Caco-2 (cell line): ENCODE measurements around the gene FBXO47. TPM values are rescaled to one million over a fixed set of nuclear protein-coding genes. Genes with fewer than 3 reads are reported as not detected.

Source experiments
- BruUV-seq: library from RNA; stranded (reverse); fragments of 400-500 nt; replicated peaks from 2 replicates; lab custom pipeline; 2021; lab: Mats Ljungman, UMichigan
- CTCF ChIA-PET: fragments of 300-600 bp; sonication (Branson Sonifier 250); formaldehyde crosslinking; loops from one replicate; lab custom pipeline; 2022; ENCODE audit warnings: antibody characterized with exemption; lab: Charles Lee
- POLR2A ChIA-PET: fragments of 300-600 bp; sonication (Branson Sonifier 250); formaldehyde crosslinking; loops from one replicate; lab custom pipeline; 2022; ENCODE audit warnings: antibody characterized with exemption; lab: Charles Lee
- DNase-seq, 2 experiments: peaks; one replicate each; pipeline versions ENCODE4 v3.0.0 to v3.0.0-alpha.2; 2020 to 2022
- H3K27me3 ChIP-seq: replicated peaks from 2 replicates; pipeline ENCODE4 v1.6.0; 2011; ENCODE audit warnings: low read length; ENCODE audit not compliant: control insufficient read depth, insufficient read depth
- H3K36me3 ChIP-seq: 2 replicates; pipeline ENCODE4 v1.5.1; 2011; ENCODE audit warnings: low read length; ENCODE audit not compliant: control insufficient read depth, insufficient read depth
- H3K4me1 ChIP-seq: fragments of 250-450 bp; sonication (Bioruptor Pico); 2 replicates; pipeline ENCODE4 v1.5.1; 2020; ENCODE audit warnings: mild to moderate bottlenecking
- H3K4me3 ChIP-seq: 2 replicates; pipeline ENCODE4 v1.5.1; 2011; ENCODE audit warnings: low read depth, mild to moderate bottlenecking, control low read depth, low read length
- H3K9me3 ChIP-seq: fragments of 250-450 bp; sonication (Bioruptor Pico); 2 replicates; pipeline ENCODE4 v1.5.1; 2020; ENCODE audit warnings: mild to moderate bottlenecking, moderate library complexity
- H3K27ac Mint-ChIP-seq: one replicate; pipeline ENCODE4 v1.8.0; 2022; ENCODE audit warnings: mixed read lengths; ENCODE audit not compliant: unreplicated experiment
- H3K27me3 Mint-ChIP-seq: one replicate; pipeline ENCODE4 v1.8.0; 2022; ENCODE audit warnings: mixed read lengths; ENCODE audit not compliant: insufficient read depth, unreplicated experiment
- H3K36me3 Mint-ChIP-seq: one replicate; pipeline ENCODE4 v1.8.0; 2022; ENCODE audit warnings: mild to moderate bottlenecking, mixed read lengths; ENCODE audit not compliant: insufficient read depth, unreplicated experiment
- H3K4me1 Mint-ChIP-seq: one replicate; pipeline ENCODE4 v1.8.0; 2022; ENCODE audit warnings: low read depth, mixed read lengths; ENCODE audit not compliant: unreplicated experiment
- H3K4me3 Mint-ChIP-seq: one replicate; pipeline ENCODE4 v1.8.0; 2022; ENCODE audit warnings: mild to moderate bottlenecking, moderate library complexity, mixed read lengths; ENCODE audit not compliant: unreplicated experiment
- H3K9me3 Mint-ChIP-seq: one replicate; pipeline ENCODE4 v1.8.0; 2022; ENCODE audit warnings: mixed read lengths; ENCODE audit not compliant: unreplicated experiment
- CTCF ChIP-seq, 2 experiments: fragments of 200-600 bp in 1 of 2; IDR thresholded peaks; 1 replicate in 1 of 2; 2 replicates in 1 of 2; pipeline versions ENCODE4 v1.5.1 to v1.8.0; 2011 to 2022; ENCODE audit warnings: antibody characterized with exemption in 1 of 2, control low read depth in 1 of 2, inconsistent platforms in 1 of 2, low read depth in 1 of 2, low read length in 1 of 2, mild to moderate bottlenecking in 1 of 2, moderate library complexity in 1 of 2; ENCODE audit not compliant: insufficient read depth in 1 of 2, severe bottlenecking in 1 of 2, unreplicated experiment in 1 of 2
- intact Hi-C: fragments of 100-400 bp; cut with micrococcal nuclease; formaldehyde crosslinking; loops from one replicate; pipeline ENCODE4 v1.10.0; 2022; ENCODE audit not compliant: unreplicated experiment
- total RNA-seq: library from RNA; stranded (reverse); gene quantifications from 2 replicates; pipeline ENCODE4 v1.2.3, GENCODE V29; 2022

Gene FBXO47
- total RNA-seq, 1 experiment from 2014 or later, result not detected

DNA sequence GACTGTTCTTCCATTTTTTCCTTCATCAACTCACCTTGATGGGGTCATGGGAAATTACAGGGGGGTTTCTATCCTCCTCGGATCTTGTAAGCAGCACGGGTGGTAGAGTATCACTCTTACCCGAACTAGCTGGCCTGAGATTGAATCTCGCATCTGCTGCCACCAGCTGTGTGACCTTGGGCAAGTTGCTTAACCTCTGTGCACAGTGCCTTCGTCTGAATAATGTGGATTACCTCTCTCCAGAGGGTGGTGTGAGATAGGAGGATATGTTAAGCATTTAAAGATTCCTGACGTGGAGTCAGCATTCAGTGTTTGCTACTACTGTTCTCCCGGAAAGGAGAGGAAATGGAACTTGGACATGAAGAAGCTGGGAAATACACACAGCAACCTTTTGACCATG is 72.9 kb downstream of the FBXO47 start:
- peaks cover 78% of the 10 kb centered on the region for H3K36me3 Mint-ChIP-seq
- DNase-seq, result no peak
- Histone ChIP-seq H3K4me3 (no peak overlapping the region), H3K36me3 (peaks cover 3% of the 10 kb centered on the region), H3K9me3 (no peaks in the 10 kb centered on the region), H3K4me1 (peaks cover 12% of the 10 kb centered on the region), H3K27me3 (no peaks in the 10 kb centered on the region)
- no TSS peak for BruUV-seq
- CTCF ChIA-PET, result no interaction called here
- no peak for TF ChIP-seq CTCF (IDR thresholded peaks at IDR 0.05; ENCODE audit: insufficient read depth in 1 of 2, low read depth in 1 of 2, low read length in 1 of 2, severe bottlenecking in 1 of 2, unreplicated experiment in 1 of 2)
- H3K27ac Mint-ChIP-seq, result no peak overlapping the region
- POLR2A ChIA-PET, result interaction anchor here (0.6 kb wide), 1 partner anchor 8 kb away, joined by 7 read pairs; no protein-coding TSS in a partner anchor
- H3K4me3 Mint-ChIP-seq, result no peak overlapping the region
- intact Hi-C loops, result no loop called here
- H3K9me3 Mint-ChIP-seq, result no peaks in the 10 kb centered on the region
- no peaks in the 10 kb centered on the region for H3K27me3 Mint-ChIP-seq
- peaks cover 13% of the 10 kb centered on the region for H3K4me1 Mint-ChIP-seq

GRCh38 chr17:38893607-38894006 is 73.6 kb downstream of the FBXO47 start:
- ChIA-PET CTCF (no interaction called here), POLR2A (no interaction called here)
- peaks cover 12% of the 10 kb centered on the region for H3K4me1 ChIP-seq
- BruUV-seq, result no TSS peak
- Mint-ChIP-seq H3K4me3 (no peak overlapping the region), H3K36me3 (peaks cover 78% of the 10 kb centered on the region), H3K9me3 (no peaks in the 10 kb centered on the region), H3K27ac (no peak overlapping the region), H3K27me3 (no peaks in the 10 kb centered on the region), H3K4me1 (peaks cover 9% of the 10 kb centered on the region)
- H3K27me3 ChIP-seq, result no peaks in the 10 kb centered on the region
- peaks cover 3% of the 10 kb centered on the region for H3K36me3 ChIP-seq
- no peak for TF ChIP-seq CTCF (IDR thresholded peaks at IDR 0.05; ENCODE audit: insufficient read depth in 1 of 2, low read depth in 1 of 2, low read length in 1 of 2, severe bottlenecking in 1 of 2, unreplicated experiment in 1 of 2)
- no peak for DNase-seq
- intact Hi-C loops, result no loop called here
- no peak overlapping the region for H3K4me3 ChIP-seq
- H3K9me3 ChIP-seq, result no peaks in the 10 kb centered on the region

GRCh38 chr17:38893113-38893512 is 74.1 kb downstream of the FBXO47 start:
- Histone ChIP-seq H3K4me3 (no peak overlapping the region), H3K4me1 (peaks cover 7% of the 10 kb centered on the region), H3K27me3 (no peaks in the 10 kb centered on the region), H3K36me3 (peaks cover 3% of the 10 kb centered on the region), H3K9me3 (no peaks in the 10 kb centered on the region)
- intact Hi-C loops, result no loop called here
- Mint-ChIP-seq H3K27ac (no peak overlapping the region), H3K4me1 (peaks cover 4% of the 10 kb centered on the region), H3K9me3 (no peaks in the 10 kb centered on the region), H3K4me3 (no peak overlapping the region), H3K36me3 (peaks cover 75% of the 10 kb centered on the region), H3K27me3 (no peaks in the 10 kb centered on the region)
- POLR2A ChIA-PET, result no interaction called here
- DNase-seq, result no peak
- no peak for TF ChIP-seq CTCF (IDR thresholded peaks at IDR 0.05; ENCODE audit: insufficient read depth in 1 of 2, low read depth in 1 of 2, low read length in 1 of 2, severe bottlenecking in 1 of 2, unreplicated experiment in 1 of 2)
- CTCF ChIA-PET, result no interaction called here
- no TSS peak for BruUV-seq
